ENCODE measurements around the gene CEP112.

DNA sequence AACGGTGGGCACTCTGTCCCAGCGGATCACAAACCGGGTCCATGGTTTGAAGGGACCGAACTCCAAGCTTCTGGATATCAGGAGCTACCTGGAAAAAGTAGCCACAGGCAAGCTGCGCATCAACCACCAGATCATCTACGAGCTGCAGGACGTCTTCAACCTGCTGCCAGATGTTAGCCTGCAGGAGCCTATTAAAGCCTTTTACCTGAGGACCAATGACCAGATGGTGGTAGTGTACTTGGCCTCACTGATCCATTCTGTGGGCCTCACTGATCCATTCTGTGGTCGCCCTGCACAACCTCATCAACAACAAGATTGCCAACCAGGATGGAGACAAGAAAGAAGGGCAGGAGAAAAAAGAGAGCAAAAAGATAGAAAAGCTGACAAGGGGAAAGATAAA, 6.3 kb upstream of the CEP112 start:
- TF ChIP-seq, protein P1, sequence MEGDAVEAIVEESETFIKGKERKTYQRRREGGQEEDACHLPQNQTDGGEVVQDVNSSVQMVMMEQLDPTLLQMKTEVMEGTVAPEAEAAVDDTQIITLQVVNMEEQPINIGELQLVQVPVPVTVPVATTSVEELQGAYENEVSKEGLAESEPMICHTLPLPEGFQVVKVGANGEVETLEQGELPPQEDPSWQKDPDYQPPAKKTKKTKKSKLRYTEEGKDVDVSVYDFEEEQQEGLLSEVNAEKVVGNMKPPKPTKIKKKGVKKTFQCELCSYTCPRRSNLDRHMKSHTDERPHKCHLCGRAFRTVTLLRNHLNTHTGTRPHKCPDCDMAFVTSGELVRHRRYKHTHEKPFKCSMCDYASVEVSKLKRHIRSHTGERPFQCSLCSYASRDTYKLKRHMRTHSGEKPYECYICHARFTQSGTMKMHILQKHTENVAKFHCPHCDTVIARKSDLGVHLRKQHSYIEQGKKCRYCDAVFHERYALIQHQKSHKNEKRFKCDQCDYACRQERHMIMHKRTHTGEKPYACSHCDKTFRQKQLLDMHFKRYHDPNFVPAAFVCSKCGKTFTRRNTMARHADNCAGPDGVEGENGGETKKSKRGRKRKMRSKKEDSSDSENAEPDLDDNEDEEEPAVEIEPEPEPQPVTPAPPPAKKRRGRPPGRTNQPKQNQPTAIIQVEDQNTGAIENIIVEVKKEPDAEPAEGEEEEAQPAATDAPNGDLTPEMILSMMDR (IDR thresholded peaks at IDR 0.05; ENCODE audit: insufficient read depth, low read length, poor library complexity, severe bottlenecking), result no peak
- TF ChIP-seq EZH2phosphoT487 (conservative IDR thresholded peaks at IDR 0.05; ENCODE audit: low read length), result no peak

Measured in SU-DHL-6 (cell line).